ENCODE results near the gene PUS3.

PUS3 gene

GRCh38 chr11:125948278-125949051 is 45.5 kb upstream of the PUS3 start:
- Histone ChIP-seq H3K36me3 (replicated peaks; ENCODE audit: low read depth, low read length) (no peaks in the 10 kb centered on the region), H3K9ac (ENCODE audit: low read length) (no peak overlapping the region), H3K4me1 (ENCODE audit: low read length) (no peaks in the 10 kb centered on the region), H3K27me3 (ENCODE audit: low read depth, low read length) (no peaks in the 10 kb centered on the region), H2AFZ (ENCODE audit: low read depth, low read length) (no peak overlapping the region), H3K27ac (ENCODE audit: low read length) (no peak overlapping the region), H4K20me1 (ENCODE audit: insufficient read depth, low read length) (no peaks in the 10 kb centered on the region), H3K9me3 (ENCODE audit: insufficient read depth, low read length) (no peaks in the 10 kb centered on the region), H3K4me3 (ENCODE audit: low read length) (no peak overlapping the region), H3K79me2 (ENCODE audit: low read length) (no peaks in the 10 kb centered on the region), H3K4me2 (ENCODE audit: low read length) (no peak overlapping the region)
- no peak for TF ChIP-seq CTCF (IDR thresholded peaks at IDR 0.05; ENCODE audit: low read depth, low read length)
- no peak for TF ChIP-seq EZH2phosphoT487 (IDR thresholded peaks at IDR 0.05; ENCODE audit: low read depth)

- H3K4me3 ChIP-seq (ENCODE audit: low read length) = no peak overlapping the region
- no peak overlapping the region for H3K27ac ChIP-seq (ENCODE audit: low read length)
- TF ChIP-seq CTCF (IDR thresholded peaks at IDR 0.05; ENCODE audit: low read depth, low read length) = no peak
- TF ChIP-seq EZH2phosphoT487 (IDR thresholded peaks at IDR 0.05; ENCODE audit: low read depth) = no peak
Measured at GRCh38 chr11:125947419-125948277, 44.6 kb upstream of the PUS3 start.

GRCh38 chr11:125946712-125947418 is 43.9 kb upstream of the PUS3 start:
- TF ChIP-seq EZH2phosphoT487 (IDR thresholded peaks at IDR 0.05; ENCODE audit: low read depth) (no peak), CTCF (IDR thresholded peaks at IDR 0.05; ENCODE audit: low read depth, low read length) (no peak)
- Histone ChIP-seq H3K9me3 (ENCODE audit: insufficient read depth, low read length) (no peaks in the 10 kb centered on the region), H3K4me2 (ENCODE audit: low read length) (no peak overlapping the region), H3K27ac (ENCODE audit: low read length) (no peak overlapping the region), H3K79me2 (ENCODE audit: low read length) (no peaks in the 10 kb centered on the region), H3K36me3 (replicated peaks; ENCODE audit: low read depth, low read length) (no peaks in the 10 kb centered on the region), H4K20me1 (ENCODE audit: insufficient read depth, low read length) (no peaks in the 10 kb centered on the region), H3K4me1 (ENCODE audit: low read length) (no peaks in the 10 kb centered on the region), H3K9ac (ENCODE audit: low read length) (no peak overlapping the region), H2AFZ (ENCODE audit: low read depth, low read length) (no peak overlapping the region), H3K27me3 (ENCODE audit: low read depth, low read length) (no peaks in the 10 kb centered on the region), H3K4me3 (ENCODE audit: low read length) (no peak overlapping the region)

More at GRCh38 chr11:125947419-125948277, 44.6 kb upstream of the PUS3 start:
- Histone ChIP-seq H3K9ac (ENCODE audit: low read length) (no peak overlapping the region), H3K36me3 (replicated peaks; ENCODE audit: low read depth, low read length) (no peaks in the 10 kb centered on the region), H4K20me1 (ENCODE audit: insufficient read depth, low read length) (no peaks in the 10 kb centered on the region), H3K4me2 (ENCODE audit: low read length) (no peak overlapping the region), H3K4me1 (ENCODE audit: low read length) (no peaks in the 10 kb centered on the region), H3K9me3 (ENCODE audit: insufficient read depth, low read length) (no peaks in the 10 kb centered on the region), H3K79me2 (ENCODE audit: low read length) (no peaks in the 10 kb centered on the region), H2AFZ (ENCODE audit: low read depth, low read length) (no peak overlapping the region), H3K27me3 (ENCODE audit: low read depth, low read length) (no peaks in the 10 kb centered on the region)

Measured in OCI-LY3 (cell line).